ENCODE measurements around the gene SNAI3. TPM values are rescaled to one million over a fixed set of nuclear protein-coding genes. Genes with fewer than 3 reads are reported as not detected.

Gene SNAI3
- polyA plus RNA-seq, 4 donors: 0.39 to 0.86 (median 0.60) TPM

- DNase-seq (ENCODE audit: low read depth in 4 of 4, low spot score in 3 of 4): peak; percentile 77 to 87 (median 80)
These were observed 20.1 kb upstream of the SNAI3 start, which contains the start of the genes CTU2 and RNF166 for GRCh38 chr16:88706229-88706964. Gene CTU2, plus strand, starts transcription at chr16:88706503. Its CDS starts 28 bp downstream, at chr16:88706531. Gene RNF166, minus strand, starts transcription at chr16:88706408. Its CDS starts 83 bp downstream, at chr16:88706325.

- no peak for DNase-seq (ENCODE audit: low read depth in 4 of 4, low spot score in 3 of 4)
These were observed 19.5 kb upstream of the SNAI3 start for GRCh38 chr16:88705801-88706228.

- DNase-seq (ENCODE audit: low read depth in 4 of 4, low spot score in 3 of 4): no peak
These were observed 18.9 kb upstream of the SNAI3 start for GRCh38 chr16:88705076-88705684.

- DNase-seq (ENCODE audit: low read depth in 4 of 4, low spot score in 3 of 4): no peak
These were observed 17.4 kb upstream of the SNAI3 start for GRCh38 chr16:88703486-88704309.

GRCh38 chr16:88702371-88703210 lies 16.3 kb upstream of the SNAI3 start:
- DNase-seq (ENCODE audit: low read depth in 4 of 4, low spot score in 3 of 4): no peak

GRCh38 chr16:88701581-88702370 lies 15.5 kb upstream of the SNAI3 start:
- DNase-seq (ENCODE audit: low read depth in 4 of 4, low spot score in 3 of 4): no peak

- peak in 1 of 4 donors; percentile 33 for DNase-seq (ENCODE audit: low read depth in 4 of 4, low spot score in 3 of 4)
These were observed 14.6 kb upstream of the SNAI3 start for GRCh38 chr16:88700636-88701482.

- no peak for DNase-seq (ENCODE audit: low read depth in 4 of 4, low spot score in 3 of 4)
These were observed 14.0 kb upstream of the SNAI3 start for GRCh38 chr16:88700322-88700635.

- DNase-seq (ENCODE audit: low read depth in 4 of 4, low spot score in 3 of 4): no peak
These were observed 12.9 kb upstream of the SNAI3 start for GRCh38 chr16:88699180-88699579.

- DNase-seq (ENCODE audit: low read depth in 4 of 4, low spot score in 3 of 4): no peak
These were observed 12.3 kb upstream of the SNAI3 start for GRCh38 chr16:88698646-88699045.

GRCh38 chr16:88697831-88698615 lies 11.7 kb upstream of the SNAI3 start:
- DNase-seq (ENCODE audit: low read depth in 4 of 4, low spot score in 3 of 4): no peak

GRCh38 chr16:88697116-88697830 lies 11.0 kb upstream of the SNAI3 start:
- no peak for DNase-seq (ENCODE audit: low read depth in 4 of 4, low spot score in 3 of 4)

- DNase-seq (ENCODE audit: low read depth in 4 of 4, low spot score in 3 of 4): no peak
These were observed 10.1 kb upstream of the SNAI3 start for GRCh38 chr16:88696441-88696840.

- no peak for DNase-seq (ENCODE audit: low read depth in 4 of 4, low spot score in 3 of 4)
These were observed 9.4 kb upstream of the SNAI3 start for GRCh38 chr16:88695753-88696152.

GRCh38 chr16:88695218-88695617 lies 8.9 kb upstream of the SNAI3 start:
- no peak for DNase-seq (ENCODE audit: low read depth in 4 of 4, low spot score in 3 of 4)

GRCh38 chr16:88694221-88695087 lies 8.1 kb upstream of the SNAI3 start:
- no peak for DNase-seq (ENCODE audit: low read depth in 4 of 4, low spot score in 3 of 4)

All from right renal pelvis (tissue), 4 donors.